ENCODE measurements around the gene SCP2.

Gene SCP2

GRCh38 chr1:53085405-53085804 is 158.3 kb downstream of the SCP2 start:
- no peak for DNase-seq

- peak; percentile 72 for DNase-seq
Measured at GRCh38 chr1:53086491-53087070, 159.5 kb downstream of the SCP2 start.

GRCh38 chr1:53087332-53088285 is 160.5 kb downstream of the SCP2 start:
- no peak for DNase-seq

GRCh38 chr1:53088616-53089300 is 161.7 kb downstream of the SCP2 start:
- DNase-seq: peak; percentile 45

GRCh38 chr1:53089478-53090226 is 162.6 kb downstream of the SCP2 start:
- DNase-seq: no peak

- no peak for DNase-seq
Measured at GRCh38 chr1:53090227-53091147, 163.4 kb downstream of the SCP2 start.

GRCh38 chr1:53091841-53092645 is 165.0 kb downstream of the SCP2 start:
- no peak for DNase-seq

- no peak for DNase-seq
Measured at GRCh38 chr1:53092659-53093450, 165.8 kb downstream of the SCP2 start.

- DNase-seq: no peak
Measured at GRCh38 chr1:53093451-53093754, 166.3 kb downstream of the SCP2 start.

- DNase-seq: no peak
Measured at GRCh38 chr1:53093778-53094532, 166.9 kb downstream of the SCP2 start.

- DNase-seq: no peak
Measured at GRCh38 chr1:53094533-53094919, 167.4 kb downstream of the SCP2 start.
